ENCODE measurements around the gene EPN2. TPM values are rescaled to one million over a fixed set of nuclear protein-coding genes. Genes with fewer than 3 reads are reported as not detected.

The EPN2 gene
- total and polyA plus RNA-seq, 2 experiments from 2014 or later = 34.0 to 149 TPM

DNA sequence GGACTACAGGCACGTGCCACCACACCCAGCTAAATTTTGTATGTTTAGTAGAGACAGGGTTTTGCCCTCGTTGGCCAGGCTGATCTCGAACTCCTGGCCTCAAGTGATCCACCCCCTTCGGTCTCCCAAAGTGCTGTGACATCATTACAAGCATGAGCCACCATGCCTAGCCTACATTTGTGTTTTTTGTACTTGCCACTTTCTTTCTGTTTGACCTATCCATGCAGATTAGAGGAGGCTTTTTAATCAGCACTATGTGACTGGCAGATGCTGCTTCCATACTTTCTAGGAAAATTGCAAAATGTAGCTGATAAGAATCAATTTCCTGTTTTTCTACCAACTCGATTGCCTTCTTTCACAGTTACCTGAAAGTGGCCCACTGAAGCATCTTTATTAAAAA, 68.1 kb downstream of the EPN2 start:
- no peaks in the 10 kb centered on the region for H3K9me3 Mint-ChIP-seq
- no peak overlapping the region for H3K27ac ChIP-seq (ENCODE audit: low read depth)
- peaks cover 15% of the 10 kb centered on the region; the same call in 1 of the 2 replicates for H3K79me2 ChIP-seq (replicated peaks; ENCODE audit: insufficient read depth)
- no peak overlapping the region for H3K4me3 ChIP-seq
- TF ChIP-seq, protein P1, sequence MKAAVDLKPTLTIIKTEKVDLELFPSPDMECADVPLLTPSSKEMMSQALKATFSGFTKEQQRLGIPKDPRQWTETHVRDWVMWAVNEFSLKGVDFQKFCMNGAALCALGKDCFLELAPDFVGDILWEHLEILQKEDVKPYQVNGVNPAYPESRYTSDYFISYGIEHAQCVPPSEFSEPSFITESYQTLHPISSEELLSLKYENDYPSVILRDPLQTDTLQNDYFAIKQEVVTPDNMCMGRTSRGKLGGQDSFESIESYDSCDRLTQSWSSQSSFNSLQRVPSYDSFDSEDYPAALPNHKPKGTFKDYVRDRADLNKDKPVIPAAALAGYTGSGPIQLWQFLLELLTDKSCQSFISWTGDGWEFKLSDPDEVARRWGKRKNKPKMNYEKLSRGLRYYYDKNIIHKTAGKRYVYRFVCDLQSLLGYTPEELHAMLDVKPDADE (IDR thresholded peaks at IDR 0.05) = no peak
- TF ChIP-seq JUNB (IDR thresholded peaks at IDR 0.05; ENCODE audit: unreplicated experiment) (no peak), CTCF (conservative IDR thresholded peaks at IDR 0.05; ENCODE audit: low read depth in 2 of 2) (no peak), POLR2AphosphoS5 (IDR thresholded peaks at IDR 0.05; ENCODE audit: low read depth) (no peak), EZH2 (IDR thresholded peaks at IDR 0.05; ENCODE audit: low read depth, unreplicated experiment) (no peak)
- H3K36me3 Mint-ChIP-seq (ENCODE audit: low read depth) = peaks cover 7% of the 10 kb centered on the region
- no peak overlapping the region for H3K4me3 Mint-ChIP-seq
- no peaks in the 10 kb centered on the region; the same call in 1 of the 2 replicates for H4K20me1 ChIP-seq (replicated peaks; ENCODE audit: insufficient read depth)
- H3K27me3 Mint-ChIP-seq (ENCODE audit: insufficient read depth, low read depth, poor library complexity) = peaks cover 22% of the 10 kb centered on the region
- H3K9me2 ChIP-seq (ENCODE audit: insufficient read depth) = no peaks in the 10 kb centered on the region
- no peaks in the 10 kb centered on the region for H3F3A ChIP-seq (replicated peaks; ENCODE audit: low read depth)
- H2AFZ ChIP-seq = no peak overlapping the region
- DNase-seq (ENCODE audit: low spot score) (no peak), ATAC-seq (no peak)
- H3K4me1 Mint-ChIP-seq = peaks cover 8% of the 10 kb centered on the region; the same call in 2 of the 3 replicates
- no peaks in the 10 kb centered on the region for H3K27me3 ChIP-seq (ENCODE audit: insufficient read depth)
- H3K36me3 ChIP-seq (ENCODE audit: insufficient read depth) = no peaks in the 10 kb centered on the region
- no peak overlapping the region for H3K4me2 ChIP-seq
- no peaks in the 10 kb centered on the region for H3K4me1 ChIP-seq (ENCODE audit: insufficient read depth)
- H3K27ac Mint-ChIP-seq = no peak overlapping the region

DNA sequence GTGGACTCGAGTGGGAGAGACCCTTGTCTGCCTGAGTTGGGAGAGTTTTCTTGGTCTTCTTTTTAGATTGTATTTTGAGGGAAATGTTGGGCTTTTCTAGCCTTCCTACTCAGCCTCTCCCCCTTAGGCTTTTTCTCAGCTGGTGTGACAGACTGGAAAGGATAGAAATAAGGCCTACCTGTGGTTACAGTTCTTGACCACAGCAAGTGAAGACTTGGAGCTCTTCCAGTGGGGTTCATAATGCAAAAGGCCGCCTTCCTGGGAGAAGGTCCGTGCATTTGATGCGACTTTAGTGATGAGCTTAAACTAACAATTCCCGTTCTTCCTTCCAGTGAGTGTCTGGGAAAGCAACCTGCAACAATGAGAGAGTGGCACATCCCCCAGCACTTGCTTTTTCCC, 68.6 kb downstream of the EPN2 start:
- H2AFZ ChIP-seq = no peak overlapping the region
- no peaks in the 10 kb centered on the region for H3K27me3 ChIP-seq (ENCODE audit: insufficient read depth)
- H3K9me2 ChIP-seq (ENCODE audit: insufficient read depth) = no peaks in the 10 kb centered on the region
- no peaks in the 10 kb centered on the region for H3F3A ChIP-seq (replicated peaks; ENCODE audit: low read depth)
- Mint-ChIP-seq H3K4me3 (no peak overlapping the region), H3K4me1 (peaks cover 8% of the 10 kb centered on the region; the same call in 2 of the 3 replicates), H3K9me3 (no peaks in the 10 kb centered on the region), H3K27me3 (ENCODE audit: insufficient read depth, low read depth, poor library complexity) (peaks cover 21% of the 10 kb centered on the region), H3K27ac (no peak overlapping the region), H3K36me3 (ENCODE audit: low read depth) (peaks cover 7% of the 10 kb centered on the region)
- H3K36me3 ChIP-seq (ENCODE audit: insufficient read depth) = no peaks in the 10 kb centered on the region
- ATAC-seq (no peak), DNase-seq (ENCODE audit: low spot score) (no peak)
- no peaks in the 10 kb centered on the region for H3K4me1 ChIP-seq (ENCODE audit: insufficient read depth)
- H3K4me3 ChIP-seq = no peak overlapping the region
- TF ChIP-seq, protein P2, sequence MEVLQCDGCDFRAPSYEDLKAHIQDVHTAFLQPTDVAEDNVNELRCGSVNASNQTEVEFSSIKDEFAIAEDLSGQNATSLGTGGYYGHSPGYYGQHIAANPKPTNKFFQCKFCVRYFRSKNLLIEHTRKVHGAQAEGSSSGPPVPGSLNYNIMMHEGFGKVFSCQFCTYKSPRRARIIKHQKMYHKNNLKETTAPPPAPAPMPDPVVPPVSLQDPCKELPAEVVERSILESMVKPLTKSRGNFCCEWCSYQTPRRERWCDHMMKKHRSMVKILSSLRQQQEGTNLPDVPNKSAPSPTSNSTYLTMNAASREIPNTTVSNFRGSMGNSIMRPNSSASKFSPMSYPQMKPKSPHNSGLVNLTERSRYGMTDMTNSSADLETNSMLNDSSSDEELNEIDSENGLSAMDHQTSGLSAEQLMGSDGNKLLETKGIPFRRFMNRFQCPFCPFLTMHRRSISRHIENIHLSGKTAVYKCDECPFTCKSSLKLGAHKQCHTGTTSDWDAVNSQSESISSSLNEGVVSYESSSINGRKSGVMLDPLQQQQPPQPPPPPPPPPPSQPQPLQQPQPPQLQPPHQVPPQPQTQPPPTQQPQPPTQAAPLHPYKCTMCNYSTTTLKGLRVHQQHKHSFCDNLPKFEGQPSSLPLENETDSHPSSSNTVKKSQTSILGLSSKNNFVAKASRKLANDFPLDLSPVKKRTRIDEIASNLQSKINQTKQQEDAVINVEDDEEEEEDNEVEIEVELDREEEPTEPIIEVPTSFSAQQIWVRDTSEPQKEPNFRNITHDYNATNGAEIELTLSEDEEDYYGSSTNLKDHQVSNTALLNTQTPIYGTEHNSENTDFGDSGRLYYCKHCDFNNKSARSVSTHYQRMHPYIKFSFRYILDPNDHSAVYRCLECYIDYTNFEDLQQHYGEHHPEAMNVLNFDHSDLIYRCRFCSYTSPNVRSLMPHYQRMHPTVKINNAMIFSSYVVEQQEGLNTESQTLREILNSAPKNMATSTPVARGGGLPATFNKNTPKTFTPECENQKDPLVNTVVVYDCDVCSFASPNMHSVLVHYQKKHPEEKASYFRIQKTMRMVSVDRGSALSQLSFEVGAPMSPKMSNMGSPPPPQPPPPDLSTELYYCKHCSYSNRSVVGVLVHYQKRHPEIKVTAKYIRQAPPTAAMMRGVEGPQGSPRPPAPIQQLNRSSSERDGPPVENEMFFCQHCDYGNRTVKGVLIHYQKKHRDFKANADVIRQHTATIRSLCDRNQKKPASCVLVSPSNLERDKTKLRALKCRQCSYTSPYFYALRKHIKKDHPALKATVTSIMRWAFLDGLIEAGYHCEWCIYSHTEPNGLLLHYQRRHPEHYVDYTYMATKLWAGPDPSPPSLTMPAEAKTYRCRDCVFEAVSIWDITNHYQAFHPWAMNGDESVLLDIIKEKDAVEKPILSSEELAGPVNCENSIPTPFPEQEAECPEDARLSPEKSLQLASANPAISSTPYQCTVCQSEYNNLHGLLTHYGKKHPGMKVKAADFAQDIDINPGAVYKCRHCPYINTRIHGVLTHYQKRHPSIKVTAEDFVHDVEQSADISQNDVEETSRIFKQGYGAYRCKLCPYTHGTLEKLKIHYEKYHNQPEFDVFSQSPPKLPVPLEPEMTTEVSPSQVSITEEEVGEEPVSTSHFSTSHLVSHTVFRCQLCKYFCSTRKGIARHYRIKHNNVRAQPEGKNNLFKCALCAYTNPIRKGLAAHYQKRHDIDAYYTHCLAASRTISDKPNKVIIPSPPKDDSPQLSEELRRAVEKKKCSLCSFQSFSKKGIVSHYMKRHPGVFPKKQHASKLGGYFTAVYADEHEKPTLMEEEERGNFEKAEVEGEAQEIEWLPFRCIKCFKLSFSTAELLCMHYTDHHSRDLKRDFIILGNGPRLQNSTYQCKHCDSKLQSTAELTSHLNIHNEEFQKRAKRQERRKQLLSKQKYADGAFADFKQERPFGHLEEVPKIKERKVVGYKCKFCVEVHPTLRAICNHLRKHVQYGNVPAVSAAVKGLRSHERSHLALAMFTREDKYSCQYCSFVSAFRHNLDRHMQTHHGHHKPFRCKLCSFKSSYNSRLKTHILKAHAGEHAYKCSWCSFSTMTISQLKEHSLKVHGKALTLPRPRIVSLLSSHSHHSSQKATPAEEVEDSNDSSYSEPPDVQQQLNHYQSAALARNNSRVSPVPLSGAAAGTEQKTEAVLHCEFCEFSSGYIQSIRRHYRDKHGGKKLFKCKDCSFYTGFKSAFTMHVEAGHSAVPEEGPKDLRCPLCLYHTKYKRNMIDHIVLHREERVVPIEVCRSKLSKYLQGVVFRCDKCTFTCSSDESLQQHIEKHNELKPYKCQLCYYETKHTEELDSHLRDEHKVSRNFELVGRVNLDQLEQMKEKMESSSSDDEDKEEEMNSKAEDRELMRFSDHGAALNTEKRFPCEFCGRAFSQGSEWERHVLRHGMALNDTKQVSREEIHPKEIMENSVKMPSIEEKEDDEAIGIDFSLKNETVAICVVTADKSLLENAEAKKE (CRISPR knock-in tag; IDR thresholded peaks at IDR 0.05) = no peak
- TF ChIP-seq CTCF (conservative IDR thresholded peaks at IDR 0.05; ENCODE audit: low read depth in 2 of 2) (no peak), JUNB (IDR thresholded peaks at IDR 0.05; ENCODE audit: unreplicated experiment) (no peak)
- no peak overlapping the region for H3K4me2 ChIP-seq
- H3K27ac ChIP-seq (ENCODE audit: low read depth) = no peak overlapping the region
- peaks cover 15% of the 10 kb centered on the region; the same call in 1 of the 2 replicates for H3K79me2 ChIP-seq (replicated peaks; ENCODE audit: insufficient read depth)
- H4K20me1 ChIP-seq (replicated peaks; ENCODE audit: insufficient read depth) = no peaks in the 10 kb centered on the region; the same call in 1 of the 2 replicates
